Sciatic nerve (tissue), 2 donors: ENCODE data around the gene ARL10. TPM values are rescaled to one million over a fixed set of nuclear protein-coding genes. Genes with fewer than 3 reads are reported as not detected.
A peak's percentile ranks its signal among the peaks of the same experiment; 100 is the strongest.

Experiments used
- ATAC-seq: fragments of 200-7000 bp; cut with Tn5 transposase; one replicate; pipeline ENCODE4 v1.9.1; 2020; ENCODE audit warnings: mild to moderate bottlenecking, moderate library complexity
- DNase-seq: peaks from one replicate; pipeline ENCODE4 v3.0.0-alpha.2; 2020; ENCODE audit warnings: low spot score
- intact Hi-C: fragments of 100-400 bp; cut with DNase I; formaldehyde crosslinking; loops from one replicate; pipeline ENCODE4 v1.14.2; 2022
- total RNA-seq: library from RNA; stranded (reverse); fragmentation: NEBNext Ultra II Directional; extraction: Animal tissue kit (Norgen Biotek cat#: 25700); gene quantifications from one replicate; pipeline ENCODE4 v1.2.1, GENCODE V29; 2021
- donor health status: DM: no; HTN: no; CAD: no.
- donor health status: DM: no; HTN: no; CAD: no.

The ARL10 gene
- total RNA-seq, 1 donor from 2014 or later = 29.2 TPM

GRCh38 chr5:176386491-176386890 is 21.2 kb downstream of the ARL10 start:
- ATAC-seq = no peak
- intact Hi-C loops = no loop called here
- no peak for DNase-seq

GRCh38 chr5:176387384-176387925 is 22.2 kb downstream of the ARL10 start:
- no peak for ATAC-seq
- no peak for DNase-seq
- intact Hi-C loops = no loop called here

GRCh38 chr5:176388003-176388443 is 22.7 kb downstream of the ARL10 start:
- intact Hi-C loops = no loop called here
- no peak for DNase-seq
- ATAC-seq = no peak

DNA sequence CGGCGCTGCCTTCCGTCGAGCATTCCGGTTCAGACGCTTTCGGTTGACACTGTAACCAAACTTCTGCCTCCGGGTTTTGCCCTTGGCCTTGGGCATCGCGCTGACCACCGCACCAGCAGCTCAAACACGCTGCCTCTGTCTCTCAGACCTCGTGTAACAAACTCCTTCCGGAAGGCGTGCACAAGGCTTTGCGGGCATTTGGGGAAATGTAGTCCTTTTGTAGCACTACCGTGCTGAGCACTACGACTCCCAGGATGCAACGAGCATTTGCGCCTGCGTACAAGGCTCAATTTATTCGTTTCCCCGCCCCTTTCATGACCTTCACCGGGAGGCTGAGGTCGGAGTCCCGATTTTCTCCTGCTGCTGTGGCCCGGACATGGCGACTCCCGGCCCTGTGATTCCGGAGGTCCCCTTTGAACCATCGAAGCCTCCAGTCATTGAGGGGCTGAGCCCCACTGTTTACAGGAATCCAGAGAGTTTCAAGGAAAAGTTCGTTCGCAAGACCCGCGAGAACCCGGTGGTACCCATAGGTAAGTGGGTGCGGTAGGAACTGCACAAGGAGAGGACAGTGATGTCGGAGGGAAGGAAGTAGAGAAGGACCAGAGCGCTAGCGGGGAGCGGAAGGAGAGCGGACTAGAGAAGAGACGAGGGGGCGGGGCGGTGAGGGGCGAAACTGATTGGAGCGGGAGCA is 23.3 kb downstream of the ARL10 start, which contains the start of the genes HIGD2A and NOP16:
TSS of gene HIGD2A (plus strand) at position 308 of the 691 bp plus-strand sequence. CDS start at position 377, 69 bp downstream.
TSS of gene NOP16 (minus strand) at position 155 of the 691 bp plus-strand sequence. CDS start at position 96, 59 bp downstream.
- peak; percentile 98 for ATAC-seq
- DNase-seq = peak; percentile 100
- intact Hi-C loops = no loop called here

GRCh38 chr5:176389135-176390123 is 24.1 kb downstream of the ARL10 start:
- intact Hi-C loops = no loop called here
- ATAC-seq (peak; percentile 44), DNase-seq (no peak)

DNA sequence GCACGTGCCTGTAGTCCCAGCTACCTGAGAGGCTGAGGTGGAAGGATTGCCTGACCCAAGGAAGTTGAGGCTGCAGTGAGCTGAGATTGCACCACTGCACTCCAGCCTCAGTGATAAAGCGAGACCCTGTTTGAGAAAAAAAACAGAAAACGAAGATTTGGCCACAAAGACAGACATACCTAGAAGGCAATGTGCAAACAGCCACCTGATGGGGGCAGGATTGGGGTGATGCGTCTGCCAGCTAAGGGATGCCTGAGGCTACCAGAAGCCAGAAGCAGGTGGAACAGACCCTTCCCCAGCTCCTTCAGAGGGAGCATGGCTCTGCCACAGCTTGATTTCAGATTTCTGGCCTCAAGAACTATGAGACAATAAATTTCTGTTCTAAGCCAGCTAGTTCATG is 26.2 kb downstream of the ARL10 start:
- ATAC-seq (no peak), DNase-seq (no peak)
- intact Hi-C loops = no loop called here

- ATAC-seq (no peak), DNase-seq (no peak)
- intact Hi-C loops = no loop called here
Observed at GRCh38 chr5:176391999-176392398, 26.7 kb downstream of the ARL10 start.

GRCh38 chr5:176392526-176392925 is 27.2 kb downstream of the ARL10 start:
- DNase-seq (no peak), ATAC-seq (no peak)
- intact Hi-C loops = no loop called here

GRCh38 chr5:176394096-176394495 is 28.8 kb downstream of the ARL10 start:
- intact Hi-C loops = no loop called here
- no peak for ATAC-seq
- DNase-seq = no peak

- ATAC-seq = peak; percentile 40
- no peak for DNase-seq
- intact Hi-C loops = no loop called here
Observed at GRCh38 chr5:176394881-176395675, 29.8 kb downstream of the ARL10 start.

- intact Hi-C loops = no loop called here
- DNase-seq = no peak
- ATAC-seq = no peak
Observed at GRCh38 chr5:176396330-176396729, 31.0 kb downstream of the ARL10 start.

- DNase-seq (no peak), ATAC-seq (no peak)
- intact Hi-C loops = no loop called here
Observed at GRCh38 chr5:176397736-176398420, 32.6 kb downstream of the ARL10 start.

- DNase-seq = no peak
- intact Hi-C loops = no loop called here
- peak; percentile 41 for ATAC-seq
Observed at GRCh38 chr5:176400382-176401156, 35.3 kb downstream of the ARL10 start.

- ATAC-seq = no peak
- intact Hi-C loops = no loop called here
- DNase-seq = peak; percentile 35
Observed at GRCh38 chr5:176401281-176402205, 36.3 kb downstream of the ARL10 start.

DNA sequence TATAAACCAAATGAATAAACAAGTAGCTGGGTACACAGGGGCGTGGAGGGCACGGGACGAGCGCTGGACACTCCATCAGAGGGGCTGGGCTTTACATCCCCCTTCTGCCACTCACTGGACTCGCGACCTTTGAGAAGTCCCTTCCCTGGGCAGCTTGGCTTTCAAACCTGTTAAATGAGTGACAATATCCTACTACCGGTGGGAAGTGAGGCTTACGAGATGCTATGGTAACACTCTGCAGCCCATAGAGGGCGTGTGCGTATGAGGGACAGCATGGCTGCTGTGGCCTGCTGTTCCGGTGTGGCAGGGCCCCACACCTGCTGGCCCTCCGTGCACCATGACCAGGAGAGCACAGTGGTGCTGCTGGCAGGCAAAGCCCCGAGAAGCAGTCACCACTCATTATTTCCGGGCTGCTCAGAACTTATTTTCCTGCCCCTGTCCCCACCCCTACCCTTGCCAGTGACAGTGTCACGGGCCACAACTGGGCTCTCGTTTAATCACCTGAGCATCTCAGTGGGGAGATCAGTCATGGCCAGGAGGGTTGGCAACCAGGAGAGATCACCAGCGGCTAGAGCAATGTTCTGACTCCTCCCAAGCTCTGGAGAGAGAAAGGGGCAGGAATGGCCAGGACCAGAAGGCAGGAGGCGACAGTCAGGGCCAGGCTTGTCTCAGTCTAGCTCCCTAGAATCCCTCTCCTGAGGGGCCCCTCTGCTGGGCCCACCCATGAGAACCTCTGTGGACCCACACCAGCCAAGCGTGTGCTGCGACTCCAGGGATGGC is 40.6 kb downstream of the ARL10 start:
- DNase-seq (no peak), ATAC-seq (no peak)
- intact Hi-C loops = no loop called here
